HepG2 (cell line): ENCODE results near the gene MRPL43. TPM values are rescaled to one million over a fixed set of nuclear protein-coding genes. Genes with fewer than 3 reads are reported as not detected.

ENCODE experiments used
- CAMTA2 ChIP-seq: sonication (generic); formaldehyde crosslinking; IDR thresholded peaks from 2 replicates; pipeline ENCODE4 v1.4.0; 2020; ENCODE audit warnings: mild to moderate bottlenecking, missing genetic modification reagents, borderline replicate concordance
- FOXK1 ChIP-seq: sonication (generic); formaldehyde crosslinking; IDR thresholded peaks from 2 replicates; pipeline ENCODE4 v1.4.0; 2020; ENCODE audit warnings: low read depth, missing genetic modification reagents, borderline replicate concordance
- GATAD1 ChIP-seq: IDR thresholded peaks from 2 replicates; pipeline ENCODE4 v1.6.1; 2016; ENCODE audit warnings: missing genetic modification reagents, missing compliant biosample characterization
- GATAD2A ChIP-seq: IDR thresholded peaks from 2 replicates; pipeline ENCODE4 v1.6.1; 2016
- JDP2 ChIP-seq: sonication (generic); formaldehyde crosslinking; IDR thresholded peaks from 2 replicates; pipeline ENCODE4 v1.8.1; 2022; ENCODE audit warnings: missing genetic modification reagents, borderline replicate concordance
- KAT7 ChIP-seq: IDR thresholded peaks from 2 replicates; pipeline ENCODE4 v1.6.1; 2018; ENCODE audit warnings: borderline replicate concordance, missing compliant biosample characterization
- KDM2A ChIP-seq: sonication (generic); formaldehyde crosslinking; IDR thresholded peaks from 2 replicates; pipeline ENCODE4 v1.4.0; 2020; ENCODE audit warnings: low read depth, missing genetic modification reagents, borderline replicate concordance
- MED1 ChIP-seq: sonication (generic); formaldehyde crosslinking; IDR thresholded peaks from 2 replicates; pipeline ENCODE4 v1.4.0; 2020; ENCODE audit warnings: missing genetic modification reagents
- MYC ChIP-seq: sonication (generic); formaldehyde crosslinking; IDR thresholded peaks from 2 replicates; pipeline ENCODE4 v1.9.0; 2021; ENCODE audit warnings: missing genetic modification reagents, borderline replicate concordance
- RBAK ChIP-seq: sonication (generic); formaldehyde crosslinking; IDR thresholded peaks from 2 replicates; pipeline ENCODE4 v1.5.1; 2020; ENCODE audit warnings: mild to moderate bottlenecking, missing genetic modification reagents
- RCOR2 ChIP-seq: IDR thresholded peaks from 2 replicates; pipeline ENCODE4 v1.6.1; 2016; ENCODE audit warnings: missing biosample characterization, missing genetic modification reagents
- SMAD3 ChIP-seq: sonication (generic); formaldehyde crosslinking; IDR thresholded peaks from 2 replicates; pipeline ENCODE4 v1.4.0; 2020; ENCODE audit warnings: missing genetic modification reagents
- TEAD3 ChIP-seq: optimal IDR thresholded peaks from 2 replicates; pipeline ENCODE3; 2016; ENCODE audit warnings: borderline replicate concordance
- ZNF331 ChIP-seq: sonication (generic); formaldehyde crosslinking; IDR thresholded peaks from 2 replicates; pipeline ENCODE4 v1.4.0; 2020; ENCODE audit warnings: missing genetic modification reagents
- ZZZ3 ChIP-seq: sonication (generic); formaldehyde crosslinking; IDR thresholded peaks from 2 replicates; pipeline ENCODE4 v1.4.0; 2020; ENCODE audit warnings: missing genetic modification reagents, mild to moderate bottlenecking, borderline replicate concordance
- polyA plus RNA-seq, 8 experiments: library from polyadenylated mRNA; depleted of rRNA in 3 of 8; stranded (reverse) in 7 of 8; unstranded in 1 of 8; fragments of >200 nt; fragmentation: Illumina TruSeq in 4 of 8; extraction: Trizol in 4 of 8; gene quantifications; 2 replicates each; pipeline versions ENCODE4 v1.2.1 to v1.2.3, GENCODE V29; 2011 to 2016; ENCODE audit warnings: low read depth in 4 of 8, missing spikeins in 1 of 8, mixed read lengths in 1 of 8; ENCODE audit not compliant: insufficient read depth in 1 of 8
- total RNA-seq, 5 experiments: library from RNA; depleted of rRNA; stranded (reverse); fragments of >200 nt; fragmentation: Illumina TruSeq; extraction: Trizol; gene quantifications; 2 replicates each; pipeline ENCODE4 v1.2.3, GENCODE V29; 2016; ENCODE audit warnings: low read depth in 1 of 5
- TF ChIP-seq, protein P1 (sequence below): sonication (generic); formaldehyde crosslinking; conservative IDR thresholded peaks from 2 replicates; pipeline ENCODE4 v1.8.1; 2023; ENCODE audit warnings: missing genetic modification reagents
- TF ChIP-seq, protein P2 (sequence below): sonication (generic); formaldehyde crosslinking; IDR thresholded peaks from 2 replicates; pipeline ENCODE4 v1.4.0; 2020; ENCODE audit warnings: missing genetic modification reagents, borderline replicate concordance
- TF ChIP-seq, protein P3 (sequence below): sonication (generic); formaldehyde crosslinking; IDR thresholded peaks from 2 replicates; pipeline ENCODE4 v1.4.0; 2020; ENCODE audit warnings: missing genetic modification reagents, borderline replicate concordance
- TF ChIP-seq, protein P4 (sequence below): sonication (generic); formaldehyde crosslinking; IDR thresholded peaks from 2 replicates; pipeline ENCODE4 v1.4.0; 2020; ENCODE audit warnings: missing genetic modification reagents
- TF ChIP-seq, protein P5 (sequence below): IDR thresholded peaks from 2 replicates; pipeline ENCODE4 v1.6.1; 2016; ENCODE audit warnings: low read depth

The MRPL43 gene
- total and polyA plus RNA-seq, 2 of the 13 experiments (the other 11 are each of a cell fraction or from before 2014, with no cell fraction given), result 71.0 to 73.7 TPM

DNA sequence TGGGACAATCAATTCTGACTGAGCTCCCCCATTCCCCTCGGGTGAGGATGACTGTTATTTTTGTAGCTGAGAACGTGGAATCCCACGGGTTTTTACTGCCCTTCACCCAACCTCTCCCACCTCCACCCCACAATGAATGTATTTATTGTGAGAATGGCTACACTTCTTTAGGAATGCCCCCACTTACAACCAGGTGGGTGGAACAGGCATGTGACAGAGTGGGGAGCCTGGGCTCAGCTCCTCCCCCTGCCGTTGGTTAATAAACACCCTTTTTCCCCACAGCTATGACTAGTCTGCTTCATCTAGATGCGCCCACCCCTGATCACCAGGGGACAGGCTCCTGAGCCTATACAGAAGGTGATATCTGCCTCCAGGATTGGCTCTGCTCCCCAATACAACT lies 2.0 kb downstream of the MRPL43 start (continued):
- TF ChIP-seq, protein P1, sequence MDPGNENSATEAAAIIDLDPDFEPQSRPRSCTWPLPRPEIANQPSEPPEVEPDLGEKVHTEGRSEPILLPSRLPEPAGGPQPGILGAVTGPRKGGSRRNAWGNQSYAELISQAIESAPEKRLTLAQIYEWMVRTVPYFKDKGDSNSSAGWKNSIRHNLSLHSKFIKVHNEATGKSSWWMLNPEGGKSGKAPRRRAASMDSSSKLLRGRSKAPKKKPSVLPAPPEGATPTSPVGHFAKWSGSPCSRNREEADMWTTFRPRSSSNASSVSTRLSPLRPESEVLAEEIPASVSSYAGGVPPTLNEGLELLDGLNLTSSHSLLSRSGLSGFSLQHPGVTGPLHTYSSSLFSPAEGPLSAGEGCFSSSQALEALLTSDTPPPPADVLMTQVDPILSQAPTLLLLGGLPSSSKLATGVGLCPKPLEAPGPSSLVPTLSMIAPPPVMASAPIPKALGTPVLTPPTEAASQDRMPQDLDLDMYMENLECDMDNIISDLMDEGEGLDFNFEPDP (CRISPR knock-in tag), result no peak
- TF ChIP-seq KDM2A (CRISPR knock-in tag) (peak; percentile 27), GATAD1 (CRISPR knock-in tag) (no peak), MYC (CRISPR knock-in tag) (0 out of 2 replicates have a peak, but pooled peaks have one; percentile 24), RCOR2 (CRISPR knock-in tag) (no peak), SMAD3 (no peak), CAMTA2 (CRISPR knock-in tag) (no peak), ZZZ3 (CRISPR knock-in tag) (no peak), TEAD3 (CRISPR knock-in tag) (peak; percentile 40), ZNF331 (CRISPR knock-in tag) (peak; percentile 30; the same call in 1 of the 2 replicates), MED1 (0 out of 2 replicates have a peak, but pooled peaks have one; percentile 18), KAT7 (CRISPR knock-in tag) (no peak), GATAD2A (CRISPR knock-in tag) (0 out of 2 replicates have a peak, but pooled peaks have one; percentile 14), FOXK1 (CRISPR knock-in tag) (0 out of 2 replicates have a peak, but pooled peaks have one; percentile 18), JDP2 (CRISPR knock-in tag) (no peak), RBAK (CRISPR knock-in tag) (no peak)
- TF ChIP-seq, protein P2, sequence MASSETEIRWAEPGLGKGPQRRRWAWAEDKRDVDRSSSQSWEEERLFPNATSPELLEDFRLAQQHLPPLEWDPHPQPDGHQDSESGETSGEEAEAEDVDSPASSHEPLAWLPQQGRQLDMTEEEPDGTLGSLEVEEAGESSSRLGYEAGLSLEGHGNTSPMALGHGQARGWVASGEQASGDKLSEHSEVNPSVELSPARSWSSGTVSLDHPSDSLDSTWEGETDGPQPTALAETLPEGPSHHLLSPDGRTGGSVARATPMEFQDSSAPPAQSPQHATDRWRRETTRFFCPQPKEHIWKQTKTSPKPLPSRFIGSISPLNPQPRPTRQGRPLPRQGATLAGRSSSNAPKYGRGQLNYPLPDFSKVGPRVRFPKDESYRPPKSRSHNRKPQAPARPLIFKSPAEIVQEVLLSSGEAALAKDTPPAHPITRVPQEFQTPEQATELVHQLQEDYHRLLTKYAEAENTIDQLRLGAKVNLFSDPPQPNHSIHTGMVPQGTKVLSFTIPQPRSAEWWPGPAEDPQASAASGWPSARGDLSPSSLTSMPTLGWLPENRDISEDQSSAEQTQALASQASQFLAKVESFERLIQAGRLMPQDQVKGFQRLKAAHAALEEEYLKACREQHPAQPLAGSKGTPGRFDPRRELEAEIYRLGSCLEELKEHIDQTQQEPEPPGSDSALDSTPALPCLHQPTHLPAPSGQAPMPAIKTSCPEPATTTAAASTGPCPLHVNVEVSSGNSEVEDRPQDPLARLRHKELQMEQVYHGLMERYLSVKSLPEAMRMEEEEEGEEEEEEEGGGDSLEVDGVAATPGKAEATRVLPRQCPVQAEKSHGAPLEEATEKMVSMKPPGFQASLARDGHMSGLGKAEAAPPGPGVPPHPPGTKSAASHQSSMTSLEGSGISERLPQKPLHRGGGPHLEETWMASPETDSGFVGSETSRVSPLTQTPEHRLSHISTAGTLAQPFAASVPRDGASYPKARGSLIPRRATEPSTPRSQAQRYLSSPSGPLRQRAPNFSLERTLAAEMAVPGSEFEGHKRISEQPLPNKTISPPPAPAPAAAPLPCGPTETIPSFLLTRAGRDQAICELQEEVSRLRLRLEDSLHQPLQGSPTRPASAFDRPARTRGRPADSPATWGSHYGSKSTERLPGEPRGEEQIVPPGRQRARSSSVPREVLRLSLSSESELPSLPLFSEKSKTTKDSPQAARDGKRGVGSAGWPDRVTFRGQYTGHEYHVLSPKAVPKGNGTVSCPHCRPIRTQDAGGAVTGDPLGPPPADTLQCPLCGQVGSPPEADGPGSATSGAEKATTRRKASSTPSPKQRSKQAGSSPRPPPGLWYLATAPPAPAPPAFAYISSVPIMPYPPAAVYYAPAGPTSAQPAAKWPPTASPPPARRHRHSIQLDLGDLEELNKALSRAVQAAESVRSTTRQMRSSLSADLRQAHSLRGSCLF (CRISPR knock-in tag), result 0 out of 2 replicates have a peak, but pooled peaks have one; percentile 45
- TF ChIP-seq, protein P3, sequence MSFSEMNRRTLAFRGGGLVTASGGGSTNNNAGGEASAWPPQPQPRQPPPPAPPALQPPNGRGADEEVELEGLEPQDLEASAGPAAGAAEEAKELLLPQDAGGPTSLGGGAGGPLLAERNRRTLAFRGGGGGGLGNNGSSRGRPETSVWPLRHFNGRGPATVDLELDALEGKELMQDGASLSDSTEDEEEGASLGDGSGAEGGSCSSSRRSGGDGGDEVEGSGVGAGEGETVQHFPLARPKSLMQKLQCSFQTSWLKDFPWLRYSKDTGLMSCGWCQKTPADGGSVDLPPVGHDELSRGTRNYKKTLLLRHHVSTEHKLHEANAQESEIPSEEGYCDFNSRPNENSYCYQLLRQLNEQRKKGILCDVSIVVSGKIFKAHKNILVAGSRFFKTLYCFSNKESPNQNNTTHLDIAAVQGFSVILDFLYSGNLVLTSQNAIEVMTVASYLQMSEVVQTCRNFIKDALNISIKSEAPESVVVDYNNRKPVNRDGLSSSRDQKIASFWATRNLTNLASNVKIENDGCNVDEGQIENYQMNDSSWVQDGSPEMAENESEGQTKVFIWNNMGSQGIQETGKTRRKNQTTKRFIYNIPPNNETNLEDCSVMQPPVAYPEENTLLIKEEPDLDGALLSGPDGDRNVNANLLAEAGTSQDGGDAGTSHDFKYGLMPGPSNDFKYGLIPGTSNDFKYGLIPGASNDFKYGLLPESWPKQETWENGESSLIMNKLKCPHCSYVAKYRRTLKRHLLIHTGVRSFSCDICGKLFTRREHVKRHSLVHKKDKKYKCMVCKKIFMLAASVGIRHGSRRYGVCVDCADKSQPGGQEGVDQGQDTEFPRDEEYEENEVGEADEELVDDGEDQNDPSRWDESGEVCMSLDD (CRISPR knock-in tag), result peak; percentile 33; the same call in 1 of the 2 replicates
- TF ChIP-seq, protein P4, sequence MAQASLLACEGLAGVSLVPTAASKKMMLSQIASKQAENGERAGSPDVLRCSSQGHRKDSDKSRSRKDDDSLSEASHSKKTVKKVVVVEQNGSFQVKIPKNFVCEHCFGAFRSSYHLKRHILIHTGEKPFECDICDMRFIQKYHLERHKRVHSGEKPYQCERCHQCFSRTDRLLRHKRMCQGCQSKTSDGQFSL (CRISPR knock-in tag), result 0 out of 2 replicates have a peak, but pooled peaks have one; percentile 47
- TF ChIP-seq, protein P5, sequence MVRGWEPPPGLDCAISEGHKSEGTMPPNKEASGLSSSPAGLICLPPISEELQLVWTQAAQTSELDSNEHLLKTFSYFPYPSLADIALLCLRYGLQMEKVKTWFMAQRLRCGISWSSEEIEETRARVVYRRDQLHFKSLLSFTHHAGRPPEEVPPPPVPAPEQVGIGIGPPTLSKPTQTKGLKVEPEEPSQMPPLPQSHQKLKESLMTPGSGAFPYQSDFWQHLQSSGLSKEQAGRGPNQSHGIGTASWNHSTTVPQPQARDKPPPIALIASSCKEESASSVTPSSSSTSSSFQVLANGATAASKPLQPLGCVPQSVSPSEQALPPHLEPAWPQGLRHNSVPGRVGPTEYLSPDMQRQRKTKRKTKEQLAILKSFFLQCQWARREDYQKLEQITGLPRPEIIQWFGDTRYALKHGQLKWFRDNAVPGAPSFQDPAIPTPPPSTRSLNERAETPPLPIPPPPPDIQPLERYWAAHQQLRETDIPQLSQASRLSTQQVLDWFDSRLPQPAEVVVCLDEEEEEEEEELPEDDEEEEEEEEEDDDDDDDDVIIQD (CRISPR knock-in tag), result 0 out of 2 replicates have a peak, but pooled peaks have one; percentile 27
